IMR-90 (cell line): ENCODE measurements around the gene FEM1A. TPM values are rescaled to one million over a fixed set of nuclear protein-coding genes. Genes with fewer than 3 reads are reported as not detected.
A peak's percentile ranks its signal among the peaks of the same experiment; 100 is the strongest.

ENCODE experiments used
- ATAC-seq: fragments of 200-7000 bp; cut with Tn5 transposase; 2 replicates; pipeline ENCODE4 v1.9.1; 2020; ENCODE audit warnings: low read depth, mild to moderate bottlenecking, moderate library complexity
- BruUV-seq: library from RNA; stranded (reverse); fragments of 400-500 nt; replicated peaks from 2 replicates; lab custom pipeline; 2021; lab: Mats Ljungman, UMichigan
- CTCF ChIA-PET: fragments of 300-600 bp; formaldehyde crosslinking; extraction: SDS; loops from one replicate; lab custom pipeline; 2021; ENCODE audit warnings: antibody characterized with exemption; lab: Yijun Ruan, JAX
- POLR2A ChIA-PET: fragments of 300-600 bp; sonication (Branson Sonifier 250); formaldehyde crosslinking; loops from one replicate; lab custom pipeline; 2022; ENCODE audit warnings: antibody characterized with exemption; ENCODE audit not compliant: unreplicated experiment; lab: Charles Lee
- DNase-seq: peaks from one replicate; pipeline ENCODE4 v3.0.0; 2013
- H2AFZ ChIP-seq: replicated peaks from 2 replicates; pipeline ENCODE3; 2013; ENCODE audit warnings: low read length, mild to moderate bottlenecking; ENCODE audit not compliant: poor library complexity
- H2AK5ac ChIP-seq: 2 replicates; pipeline ENCODE4 v1.6.1; 2013; ENCODE audit warnings: low read depth, low read length, inconsistent platforms
- H2AK9ac ChIP-seq: replicated peaks from 2 replicates; pipeline ENCODE3; 2013; ENCODE audit warnings: mild to moderate bottlenecking, low read depth, low read length, moderate library complexity; ENCODE audit not compliant: poor library complexity
- H2BK120ac ChIP-seq: 2 replicates; pipeline ENCODE4 v1.6.1; 2013; ENCODE audit warnings: low read depth, low read length, inconsistent platforms
- H2BK15ac ChIP-seq: 3 replicates; pipeline ENCODE4 v1.6.1; 2013; ENCODE audit warnings: low read depth, low read length, inconsistent platforms
- H2BK20ac ChIP-seq: 2 replicates; pipeline ENCODE4 v1.6.1; 2013; ENCODE audit warnings: low read depth, mild to moderate bottlenecking, inconsistent platforms, low read length, moderate library complexity
- H2BK5ac ChIP-seq: 2 replicates; pipeline ENCODE4 v1.6.1; 2013; ENCODE audit warnings: mild to moderate bottlenecking, low read depth, low read length, inconsistent platforms; ENCODE audit not compliant: poor library complexity, severe bottlenecking
- H3K14ac ChIP-seq: replicated peaks from 2 replicates; pipeline ENCODE4 v1.6.1; 2013; ENCODE audit warnings: low read depth, low read length, inconsistent platforms
- H3K18ac ChIP-seq: 2 replicates; pipeline ENCODE4 v1.6.1; 2013; ENCODE audit warnings: low read depth, low read length, control low read depth
- H3K23ac ChIP-seq: 2 replicates; pipeline ENCODE4 v1.6.1; 2013; ENCODE audit warnings: low read depth, low read length, inconsistent platforms
- H3K27ac ChIP-seq: 2 replicates; pipeline ENCODE4 v1.5.1; 2013; ENCODE audit warnings: mild to moderate bottlenecking, control low read depth, low read length; ENCODE audit not compliant: insufficient read depth
- H3K27me3 ChIP-seq: 2 replicates; pipeline ENCODE4 v1.6.1; 2013; ENCODE audit warnings: low read length; ENCODE audit not compliant: control insufficient read depth, insufficient read depth
- H3K36me3 ChIP-seq: 2 replicates; pipeline ENCODE4 v1.6.1; 2013; ENCODE audit warnings: low read length, mixed read lengths; ENCODE audit not compliant: control insufficient read depth, insufficient read depth
- H3K4ac ChIP-seq: 2 replicates; pipeline ENCODE4 v1.6.1; 2013; ENCODE audit warnings: low read depth, low read length, inconsistent platforms
- H3K4me1 ChIP-seq: 2 replicates; pipeline ENCODE4 v1.6.1; 2013; ENCODE audit warnings: low read length, mixed read lengths; ENCODE audit not compliant: control insufficient read depth, insufficient read depth
- H3K4me2 ChIP-seq: 2 replicates; pipeline ENCODE4 v1.6.1; 2013; ENCODE audit warnings: low read depth, mild to moderate bottlenecking, control low read depth, low read length, moderate library complexity
- H3K4me3 ChIP-seq: 2 replicates; pipeline ENCODE4 v1.5.1; 2013; ENCODE audit warnings: low read depth, mild to moderate bottlenecking, control low read depth, low read length, moderate library complexity; ENCODE audit not compliant: insufficient read depth
- H3K56ac ChIP-seq: 2 replicates; pipeline ENCODE4 v1.6.1; 2013; ENCODE audit warnings: low read length, inconsistent platforms; ENCODE audit not compliant: insufficient read depth; ENCODE audit errors: extremely low read depth
- H3K79me1 ChIP-seq, 2 experiments: 2 replicates each; pipeline ENCODE4 v1.6.1; 2013; ENCODE audit warnings: low read length in 2 of 2, inconsistent platforms in 1 of 2, low read depth in 1 of 2
- H3K9ac ChIP-seq: 2 replicates; pipeline ENCODE4 v1.6.1; 2013; ENCODE audit warnings: low read depth, low read length, control low read depth
- H3K9me1 ChIP-seq: 2 replicates; pipeline ENCODE4 v1.6.1; 2013; ENCODE audit warnings: low read length, inconsistent platforms; ENCODE audit not compliant: insufficient read depth
- H3K9me3 ChIP-seq: 2 replicates; pipeline ENCODE4 v1.6.1; 2013; ENCODE audit warnings: low read length; ENCODE audit not compliant: control insufficient read depth, insufficient read depth
- H4K20me1 ChIP-seq: 2 replicates; pipeline ENCODE4 v1.6.1; 2013; ENCODE audit warnings: low read length, inconsistent platforms; ENCODE audit not compliant: insufficient read depth
- H4K5ac ChIP-seq: 2 replicates; pipeline ENCODE4 v1.6.1; 2013; ENCODE audit warnings: mild to moderate bottlenecking, low read depth, low read length, control low read depth
- H4K8ac ChIP-seq, 2 experiments: 2 replicates each; pipeline ENCODE4 v1.6.1; 2013; ENCODE audit warnings: low read depth in 2 of 2, low read length in 2 of 2, control low read depth in 1 of 2, inconsistent platforms in 1 of 2
- H4K91ac ChIP-seq: 2 replicates; pipeline ENCODE4 v1.6.1; 2013; ENCODE audit warnings: low read depth, low read length, inconsistent platforms; ENCODE audit not compliant: insufficient read depth
- BHLHE40 ChIP-seq: fragments of 150-350 bp; IDR thresholded peaks from 2 replicates; pipeline ENCODE4 v1.6.1; 2016; ENCODE audit warnings: mild to moderate bottlenecking, low read depth, low read length
- CEBPB ChIP-seq: IDR thresholded peaks from 2 replicates; pipeline ENCODE4 v1.6.1; 2012; ENCODE audit warnings: low read depth, low read length, improper control_type of control experiment
- CTCF ChIP-seq: conservative IDR thresholded peaks from 2 replicates; pipeline ENCODE4 v1.5.1; 2012; ENCODE audit warnings: mild to moderate bottlenecking, low read depth, low read length, improper control_type of control experiment
- MAFK ChIP-seq: IDR thresholded peaks from 2 replicates; pipeline ENCODE4 v1.6.1; 2012; ENCODE audit warnings: low read depth, low read length, improper control_type of control experiment
- MXI1 ChIP-seq: IDR thresholded peaks from 2 replicates; pipeline ENCODE4 v1.6.1; 2012; ENCODE audit warnings: low read depth, mild to moderate bottlenecking, low read length, moderate library complexity, borderline replicate concordance
- NFE2L2 ChIP-seq: fragments of 150-350 bp; IDR thresholded peaks from 2 replicates; pipeline ENCODE4 v1.6.1; 2016; ENCODE audit warnings: low read depth, mild to moderate bottlenecking, low read length
- POLR2A ChIP-seq: IDR thresholded peaks from 2 replicates; pipeline ENCODE4 v1.6.1; 2012; ENCODE audit warnings: mild to moderate bottlenecking, low read depth, low read length
- RAD21 ChIP-seq: IDR thresholded peaks from 2 replicates; pipeline ENCODE4 v1.6.1; 2012; ENCODE audit warnings: low read length, improper control_type of control experiment
- RFX5 ChIP-seq: IDR thresholded peaks from 2 replicates; pipeline ENCODE4 v1.8.0; 2012; ENCODE audit warnings: low read depth, mild to moderate bottlenecking, low read length, moderate library complexity
- WGBS, 2 experiments: methylation state at CpG; one replicate each; pipeline versions ENCODE4 v1.1.5 to v1.1.7; 2013; ENCODE audit warnings: missing lambda C conversion rate in 2 of 2; ENCODE audit not compliant: insufficient read length in 1 of 2; ENCODE audit errors: extremely low coverage in 2 of 2; 5-methylcytosine and 5-hydroxymethylcytosine counted together
- dilution Hi-C: fragments of 300-500 bp; cut with HindIII; formaldehyde crosslinking; loops from one replicate; pipeline ENCODE4 v1.14.3; 2018; ENCODE audit warnings: low sequenced_read_pairs; ENCODE audit not compliant: unreplicated experiment
- in situ Hi-C: fragments of 300-500 bp; cut with MboI; formaldehyde crosslinking; loops from 3 replicates; pipeline ENCODE4 v1.14.3; 2019; ENCODE audit warnings: low sequenced_read_pairs, inconsistent platforms, mixed read lengths
- intact Hi-C: fragments of 100-400 bp; cut with micrococcal nuclease; formaldehyde crosslinking; loops from 2 replicates; pipeline ENCODE4 v1.10.0; 2022
- polyA plus RNA-seq, 3 experiments: library from polyadenylated mRNA; depleted of rRNA; stranded (reverse); fragments of >200 nt; gene quantifications; 2 replicates each; pipeline ENCODE4 v1.2.3, GENCODE V29; 2012; ENCODE audit warnings: low replicate concordance in 1 of 3
- total RNA-seq: library from RNA; depleted of rRNA; stranded (reverse); fragments of >200 nt; gene quantifications from 2 replicates; pipeline ENCODE4 v1.2.3, GENCODE V29; 2012
- TF ChIP-seq, protein P1 (sequence below): fragments of 150-350 bp; IDR thresholded peaks from 2 replicates; pipeline ENCODE4 v1.6.1; 2017; ENCODE audit warnings: mild to moderate bottlenecking, antibody characterized with exemption, low read length, low read depth

The FEM1A gene
- total and polyA plus RNA-seq, 2 of the 4 experiments (the other 2 are of a cell fraction), result 5.3 to 8.8 TPM

DNA sequence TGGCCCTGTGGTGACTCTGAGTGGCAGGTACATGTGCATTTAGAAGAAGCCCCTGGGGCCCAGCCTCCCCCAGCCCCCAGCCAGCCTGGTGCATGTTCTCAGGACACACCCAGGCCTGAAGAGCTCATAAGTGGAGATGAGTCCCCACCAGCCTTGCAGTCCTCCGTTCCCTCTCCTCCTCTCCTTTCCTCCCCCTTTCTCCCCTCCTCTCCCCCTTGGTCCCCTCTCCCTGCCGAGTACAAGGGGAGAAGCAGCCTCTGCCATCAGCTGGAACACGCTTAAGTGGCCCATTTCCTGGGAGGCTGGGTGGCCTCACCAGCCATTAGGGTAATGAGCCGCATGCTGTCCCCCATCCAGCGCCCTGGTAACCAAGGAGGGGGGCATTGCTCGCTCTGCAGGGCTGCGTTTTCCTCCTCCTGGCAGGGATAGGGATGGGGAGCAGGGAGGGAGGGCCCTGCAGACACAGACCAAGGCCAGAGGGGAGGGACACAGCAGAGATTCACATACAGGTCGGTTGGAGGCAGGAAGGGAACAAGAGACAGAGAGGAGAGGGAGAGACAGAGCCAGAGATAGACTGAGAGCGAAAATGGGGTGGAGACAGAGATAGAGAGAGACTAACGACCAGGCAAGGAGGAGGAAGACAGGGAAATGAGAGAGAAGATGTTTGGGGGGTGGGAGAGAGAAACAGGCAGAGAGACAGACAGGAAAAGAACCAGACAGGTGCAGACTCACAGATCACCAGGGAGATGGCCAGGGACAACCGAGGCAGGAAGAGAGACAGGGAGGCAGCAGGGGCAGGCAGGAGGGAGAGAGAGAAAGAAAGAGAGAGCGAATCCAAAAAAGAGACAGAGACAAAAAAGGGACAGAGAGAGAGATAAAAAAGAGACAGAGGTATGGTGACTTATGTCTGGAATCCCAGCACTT, 48.5 kb upstream of the FEM1A start:
- 32% methylated on average over 8 of the region's 12 CpGs; no CpG with 5 or more reads in 1 of the 2 experiments for WGBS, 2 experiments
- in situ Hi-C loops, result no loop called here
- no peak overlapping the region for H4K5ac ChIP-seq
- dilution Hi-C loops, result no loop called here
- H3K9ac ChIP-seq, result no peak overlapping the region
- no peak overlapping the region for H3K56ac ChIP-seq
- ChIA-PET CTCF (no interaction called here), POLR2A (interaction anchor here (0.6 kb wide), 1 partner anchor 18 kb away, joined by 3 read pairs; no protein-coding TSS in a partner anchor)
- H4K91ac ChIP-seq, result no peak overlapping the region
- H3K4ac ChIP-seq, result no peak overlapping the region
- H2BK15ac ChIP-seq, result no peak overlapping the region
- no peak for TF ChIP-seq MAFK
- TF ChIP-seq MXI1, result no peak
- TF ChIP-seq RAD21, result no peak
- no peak for TF ChIP-seq CEBPB
- no peak for TF ChIP-seq NFE2L2
- no peak for TF ChIP-seq BHLHE40
- TF ChIP-seq RFX5, result no peak
- TF ChIP-seq POLR2A, result no peak
- TF ChIP-seq, protein P1, sequence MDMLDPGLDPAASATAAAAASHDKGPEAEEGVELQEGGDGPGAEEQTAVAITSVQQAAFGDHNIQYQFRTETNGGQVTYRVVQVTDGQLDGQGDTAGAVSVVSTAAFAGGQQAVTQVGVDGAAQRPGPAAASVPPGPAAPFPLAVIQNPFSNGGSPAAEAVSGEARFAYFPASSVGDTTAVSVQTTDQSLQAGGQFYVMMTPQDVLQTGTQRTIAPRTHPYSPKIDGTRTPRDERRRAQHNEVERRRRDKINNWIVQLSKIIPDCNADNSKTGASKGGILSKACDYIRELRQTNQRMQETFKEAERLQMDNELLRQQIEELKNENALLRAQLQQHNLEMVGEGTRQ, result no peak
- no peak for TF ChIP-seq CTCF
- DNase-seq (no peak), ATAC-seq (no peak)
- H2BK120ac ChIP-seq, result no peak overlapping the region
- intact Hi-C loops, result no loop called here
- H3K9me3 ChIP-seq, result no peaks in the 10 kb centered on the region
- peaks cover 2% of the 10 kb centered on the region; the same call in 1 of the 2 replicates for H3K4me1 ChIP-seq
- H2AFZ ChIP-seq, result peak overlapping the region; percentile 70
- no peak overlapping the region for H3K14ac ChIP-seq
- no peak overlapping the region for H3K18ac ChIP-seq
- H3K23ac ChIP-seq, result no peak overlapping the region
- H4K20me1 ChIP-seq, result no peaks in the 10 kb centered on the region
- peaks cover 12% of the 10 kb centered on the region for H3K27me3 ChIP-seq
- no peaks in the 10 kb centered on the region for H3K36me3 ChIP-seq
- no peak overlapping the region for H3K4me2 ChIP-seq
- peak overlapping the region; percentile 78 for H2AK9ac ChIP-seq
- no TSS peak for BruUV-seq
- no peak overlapping the region for H3K4me3 ChIP-seq
- no peaks in the 10 kb centered on the region for H3K9me1 ChIP-seq
- H2BK5ac ChIP-seq, result no peak overlapping the region
- H3K27ac ChIP-seq, result no peak overlapping the region
- H2AK5ac ChIP-seq, result no peak overlapping the region
- no peaks in the 10 kb centered on the region for H3K79me1 ChIP-seq
- no peak overlapping the region for H4K8ac ChIP-seq
- no peak overlapping the region for H2BK20ac ChIP-seq
